GM23248 (cell line): ENCODE measurements around the gene CCDC88C.

Source experiments
- EZH2 ChIP-seq: fragments of 200-600 bp; sonication (generic); IDR thresholded peaks from 2 replicates; pipeline ENCODE4 v1.6.1; 2018; ENCODE audit warnings: antibody characterized with exemption, mild to moderate bottlenecking; ENCODE audit not compliant: insufficient read depth, poor library complexity, severe bottlenecking
- EZH2phosphoT487 ChIP-seq: fragments of 200-600 bp; sonication (generic); IDR thresholded peaks from 2 replicates; pipeline ENCODE4 v1.6.1; 2018; ENCODE audit warnings: antibody characterized with exemption, moderate library complexity, mild to moderate bottlenecking, low read depth; ENCODE audit not compliant: insufficient read depth

GRCh38 chr14:91405724-91406435 lies 11.7 kb downstream of the CCDC88C start:
- TF ChIP-seq EZH2phosphoT487 (no peak), EZH2 (no peak)
